Stimulated activated CD4-positive, alpha-beta T cell treated with anti-CD3 and anti-CD28 coated beads, Interleukin-15, amount 100 ng/mL, for 1 hour (primary cell): ENCODE data around the gene ARHGAP5.

Source experiments
- DNase-seq, 2 donors: peaks; one replicate each; pipeline ENCODE4 v3.0.0-alpha.2; 2020; ENCODE audit warnings: low read depth in 1 of 2, low spot score in 1 of 2

ARHGAP5 gene

GRCh38 chr14:32166924-32167323 lies 89.8 kb downstream of the ARHGAP5 start:
- DNase-seq: no peak

GRCh38 chr14:32167907-32168306 lies 90.8 kb downstream of the ARHGAP5 start:
- no peak for DNase-seq

- no peak for DNase-seq
These were observed 92.1 kb downstream of the ARHGAP5 start for GRCh38 chr14:32169191-32169590.

GRCh38 chr14:32171469-32171868 lies 94.4 kb downstream of the ARHGAP5 start:
- DNase-seq: no peak

GRCh38 chr14:32183151-32184058 lies 106.3 kb downstream of the ARHGAP5 start:
- DNase-seq: no peak

GRCh38 chr14:32185097-32185496 lies 108.0 kb downstream of the ARHGAP5 start:
- DNase-seq: no peak

GRCh38 chr14:32186248-32186647 lies 109.1 kb downstream of the ARHGAP5 start:
- DNase-seq: no peak

- no peak for DNase-seq
These were observed 112.7 kb downstream of the ARHGAP5 start for GRCh38 chr14:32189811-32190210.

GRCh38 chr14:32190673-32191072 lies 113.6 kb downstream of the ARHGAP5 start:
- DNase-seq: no peak

GRCh38 chr14:32192712-32193373 lies 115.7 kb downstream of the ARHGAP5 start:
- DNase-seq: no peak

- DNase-seq: no peak
These were observed 116.4 kb downstream of the ARHGAP5 start for GRCh38 chr14:32193532-32193931.

GRCh38 chr14:32195636-32196035 lies 118.5 kb downstream of the ARHGAP5 start:
- DNase-seq: no peak

- DNase-seq: no peak
These were observed 120.8 kb downstream of the ARHGAP5 start for GRCh38 chr14:32197919-32198318.

GRCh38 chr14:32200368-32201192 lies 123.5 kb downstream of the ARHGAP5 start:
- DNase-seq: no peak

- peak; percentile 49 to 62 for DNase-seq
These were observed 124.2 kb downstream of the ARHGAP5 start for GRCh38 chr14:32201193-32201815.

GRCh38 chr14:32201816-32202490 lies 124.8 kb downstream of the ARHGAP5 start, which contains the start of gene RNU6-7:
TSS of gene RNU6-7 (plus strand) at chr14:32202045.
- peak in 1 of 2 donors; percentile 20 for DNase-seq

GRCh38 chr14:32202491-32202997 lies 125.4 kb downstream of the ARHGAP5 start:
- DNase-seq: no peak

- peak; percentile 81 to 83 for DNase-seq
These were observed 126.1 kb downstream of the ARHGAP5 start, which contains the start of gene RNU6-8 for GRCh38 chr14:32202998-32203882. TSS of gene RNU6-8 (minus strand) at chr14:32203269.

- no peak for DNase-seq
These were observed 126.8 kb downstream of the ARHGAP5 start for GRCh38 chr14:32203928-32204357.
